ENCODE results near the gene ZBTB7A.

The ZBTB7A gene

DNA sequence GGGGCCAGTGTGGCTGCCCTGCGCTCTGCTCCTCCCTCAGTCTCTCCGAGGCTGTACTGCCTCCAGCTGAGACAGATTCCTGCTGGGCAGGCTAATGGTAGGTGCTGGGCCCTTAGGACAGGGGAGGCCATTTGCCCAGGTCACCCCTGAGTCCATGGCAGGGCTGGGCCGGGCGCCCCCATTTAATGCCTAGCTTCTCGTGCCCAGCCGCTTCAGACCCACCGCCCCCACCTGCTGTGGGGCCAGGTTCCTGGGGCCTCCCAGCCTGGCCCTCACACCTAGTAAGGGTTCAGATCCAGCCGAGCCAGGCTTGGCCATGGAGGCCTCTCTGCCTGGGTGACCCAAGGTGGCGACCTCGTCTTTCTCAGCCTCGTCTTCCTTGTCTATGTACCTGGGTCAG, 41.4 kb downstream of the ZBTB7A start:
- TF ChIP-seq POLR2A (IDR thresholded peaks at IDR 0.05; ENCODE audit: extremely low read depth, insufficient read length) = no peak
- TF ChIP-seq, protein P1, sequence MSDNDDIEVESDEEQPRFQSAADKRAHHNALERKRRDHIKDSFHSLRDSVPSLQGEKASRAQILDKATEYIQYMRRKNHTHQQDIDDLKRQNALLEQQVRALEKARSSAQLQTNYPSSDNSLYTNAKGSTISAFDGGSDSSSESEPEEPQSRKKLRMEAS (IDR thresholded peaks at IDR 0.05; ENCODE audit: low read depth, low read length) = no peak
- TF ChIP-seq, protein P2, sequence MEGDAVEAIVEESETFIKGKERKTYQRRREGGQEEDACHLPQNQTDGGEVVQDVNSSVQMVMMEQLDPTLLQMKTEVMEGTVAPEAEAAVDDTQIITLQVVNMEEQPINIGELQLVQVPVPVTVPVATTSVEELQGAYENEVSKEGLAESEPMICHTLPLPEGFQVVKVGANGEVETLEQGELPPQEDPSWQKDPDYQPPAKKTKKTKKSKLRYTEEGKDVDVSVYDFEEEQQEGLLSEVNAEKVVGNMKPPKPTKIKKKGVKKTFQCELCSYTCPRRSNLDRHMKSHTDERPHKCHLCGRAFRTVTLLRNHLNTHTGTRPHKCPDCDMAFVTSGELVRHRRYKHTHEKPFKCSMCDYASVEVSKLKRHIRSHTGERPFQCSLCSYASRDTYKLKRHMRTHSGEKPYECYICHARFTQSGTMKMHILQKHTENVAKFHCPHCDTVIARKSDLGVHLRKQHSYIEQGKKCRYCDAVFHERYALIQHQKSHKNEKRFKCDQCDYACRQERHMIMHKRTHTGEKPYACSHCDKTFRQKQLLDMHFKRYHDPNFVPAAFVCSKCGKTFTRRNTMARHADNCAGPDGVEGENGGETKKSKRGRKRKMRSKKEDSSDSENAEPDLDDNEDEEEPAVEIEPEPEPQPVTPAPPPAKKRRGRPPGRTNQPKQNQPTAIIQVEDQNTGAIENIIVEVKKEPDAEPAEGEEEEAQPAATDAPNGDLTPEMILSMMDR (IDR thresholded peaks at IDR 0.05; ENCODE audit: low read depth, low read length) = no peak
- no peak for TF ChIP-seq MYC (IDR thresholded peaks at IDR 0.05; ENCODE audit: low read depth, low read length)
- no peak for DNase-seq (ENCODE audit: low read depth)
- no peak overlapping the region for H3K4me3 ChIP-seq (ENCODE audit: low read depth, low read length)

DNA sequence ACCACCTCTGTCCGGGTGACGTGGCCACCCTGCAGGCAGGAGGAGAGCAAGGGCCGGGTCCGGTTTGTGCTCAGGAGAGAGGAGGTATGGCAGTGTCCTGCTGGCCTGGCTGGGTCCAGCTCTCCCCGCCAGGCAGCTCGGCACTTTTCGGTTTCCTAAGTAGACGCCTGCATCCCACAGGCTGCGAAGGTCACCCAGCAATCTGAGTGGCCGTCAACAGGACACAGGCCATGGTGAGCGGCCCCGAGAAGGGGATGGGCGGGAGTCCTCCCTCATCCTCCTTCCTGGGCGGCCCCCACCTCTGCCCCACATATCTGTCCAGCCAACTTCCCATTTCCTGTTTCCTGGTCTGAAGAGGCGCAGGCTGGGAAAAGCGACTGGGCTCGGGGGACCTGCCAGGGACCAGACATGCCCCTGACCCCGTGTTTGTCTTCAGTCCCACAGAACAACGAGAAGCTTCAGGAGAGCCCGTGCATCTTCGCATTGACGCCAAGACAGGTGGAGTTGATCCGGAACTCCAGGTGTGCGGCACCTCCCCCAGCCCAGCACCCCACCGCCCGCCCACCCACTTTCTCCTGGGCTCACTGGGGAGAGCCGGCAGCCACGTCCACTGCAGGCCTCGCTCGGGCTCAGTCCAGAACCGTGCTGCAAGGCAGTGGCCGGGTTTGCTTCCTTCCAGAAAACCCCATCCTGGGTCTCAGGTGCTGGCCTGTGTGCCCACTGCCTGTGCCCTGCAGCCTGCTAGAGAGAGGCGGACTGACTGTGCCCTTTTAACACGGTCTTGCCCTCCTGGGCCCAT, 42.9 kb downstream of the ZBTB7A start:
- no peak for DNase-seq (ENCODE audit: low read depth)
- no peak overlapping the region for H3K4me3 ChIP-seq (ENCODE audit: low read depth, low read length)
- TF ChIP-seq MYC (IDR thresholded peaks at IDR 0.05; ENCODE audit: low read depth, low read length) = no peak
- TF ChIP-seq, protein P2 (IDR thresholded peaks at IDR 0.05; ENCODE audit: low read depth, low read length) = no peak
- TF ChIP-seq, protein P1 (IDR thresholded peaks at IDR 0.05; ENCODE audit: low read depth, low read length) = no peak
- no peak for TF ChIP-seq POLR2A (IDR thresholded peaks at IDR 0.05; ENCODE audit: extremely low read depth, insufficient read length)

DNA sequence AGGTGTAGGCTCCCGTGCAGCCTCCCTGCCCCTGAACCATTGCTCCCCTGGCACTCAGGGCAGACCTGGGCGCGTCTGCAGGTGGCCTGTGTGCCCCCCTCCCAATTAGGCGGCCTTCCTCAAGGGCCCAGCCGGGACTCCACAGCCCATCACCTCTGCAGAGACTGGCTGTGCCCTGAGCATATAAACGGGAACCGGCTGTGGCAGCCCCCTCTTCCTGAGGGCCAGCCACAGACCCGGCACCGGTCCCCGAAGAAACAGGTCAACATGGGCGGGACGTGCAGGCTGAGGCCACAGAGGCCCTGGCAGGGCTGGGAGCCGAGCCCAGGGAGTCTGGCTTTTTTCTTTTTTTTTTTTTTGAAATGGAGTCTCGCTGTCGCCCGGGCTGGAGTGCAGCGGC, 47.1 kb downstream of the ZBTB7A start:
- H3K4me3 ChIP-seq (ENCODE audit: low read depth, low read length) = no peak overlapping the region
- TF ChIP-seq, protein P1 (IDR thresholded peaks at IDR 0.05; ENCODE audit: low read depth, low read length) = no peak
- no peak for TF ChIP-seq POLR2A (IDR thresholded peaks at IDR 0.05; ENCODE audit: extremely low read depth, insufficient read length)
- no peak for TF ChIP-seq MYC (IDR thresholded peaks at IDR 0.05; ENCODE audit: low read depth, low read length)
- TF ChIP-seq, protein P2 (IDR thresholded peaks at IDR 0.05; ENCODE audit: low read depth, low read length) = no peak
- DNase-seq (ENCODE audit: low read depth) = no peak

DNA sequence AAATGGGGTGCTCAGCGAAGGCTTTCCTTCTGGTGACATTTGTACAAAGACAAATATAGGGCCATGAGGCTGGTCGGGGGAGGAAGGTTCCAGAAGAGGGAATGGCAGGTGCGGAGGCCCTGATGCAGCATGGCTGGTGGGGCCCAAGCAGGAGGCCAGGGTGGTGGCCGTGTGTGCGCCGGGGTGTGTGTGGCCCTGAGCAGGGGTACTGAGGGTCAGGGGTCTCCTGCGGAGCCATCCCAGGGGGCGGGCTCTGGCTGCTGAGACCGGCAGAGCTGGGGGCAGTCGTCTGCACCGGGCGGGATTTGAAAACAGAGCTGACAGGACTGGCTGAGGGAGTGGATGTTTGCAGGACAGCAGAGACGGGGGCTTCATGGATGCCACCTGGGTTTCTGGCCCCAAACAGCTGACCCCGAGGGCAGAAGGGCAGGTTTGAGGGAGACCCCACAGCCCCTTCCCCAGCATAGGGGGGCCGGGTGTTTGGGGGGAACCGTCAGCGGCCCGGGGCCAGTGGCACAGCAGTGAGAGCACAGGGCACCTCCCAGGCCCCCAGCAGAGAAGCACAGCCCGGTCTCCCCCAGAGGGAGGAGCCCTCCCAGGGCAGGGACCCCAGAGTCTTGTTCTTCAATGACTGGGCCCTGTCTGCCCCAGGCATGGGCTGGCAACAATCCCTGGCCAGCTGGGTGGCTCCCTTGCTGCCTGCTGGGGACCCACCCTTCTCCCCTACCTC, 47.8 kb downstream of the ZBTB7A start:
- no peak overlapping the region for H3K4me3 ChIP-seq (ENCODE audit: low read depth, low read length)
- no peak for TF ChIP-seq MYC (IDR thresholded peaks at IDR 0.05; ENCODE audit: low read depth, low read length)
- TF ChIP-seq, protein P2 (IDR thresholded peaks at IDR 0.05; ENCODE audit: low read depth, low read length) = no peak
- no peak for TF ChIP-seq POLR2A (IDR thresholded peaks at IDR 0.05; ENCODE audit: extremely low read depth, insufficient read length)
- TF ChIP-seq, protein P1 (IDR thresholded peaks at IDR 0.05; ENCODE audit: low read depth, low read length) = no peak
- no peak for DNase-seq (ENCODE audit: low read depth)

DNA sequence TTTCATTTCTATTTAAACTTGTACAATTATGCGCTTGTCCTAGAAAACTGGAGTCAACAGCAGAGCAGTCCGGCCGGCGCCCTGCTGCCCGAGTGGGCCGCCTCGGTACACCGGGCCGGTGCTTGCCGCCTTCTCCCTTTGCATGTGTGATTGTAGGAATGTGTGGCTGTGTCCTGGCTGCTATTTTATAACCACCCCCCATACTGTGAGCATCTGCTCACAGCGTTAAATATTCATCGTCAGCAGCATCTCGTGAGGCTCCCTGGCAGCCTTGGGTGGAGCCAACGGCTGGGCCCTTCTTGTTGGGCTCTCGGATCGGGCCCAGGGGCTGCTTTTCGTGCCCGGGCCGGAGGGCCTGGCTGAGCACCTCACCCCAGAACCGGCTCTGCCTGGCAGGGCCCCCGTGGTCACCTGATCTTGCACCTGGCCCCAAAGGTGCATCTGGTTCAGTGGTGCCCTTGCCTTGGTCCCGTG, 48.5 kb downstream of the ZBTB7A start:
- TF ChIP-seq, protein P2 (IDR thresholded peaks at IDR 0.05; ENCODE audit: low read depth, low read length) = no peak
- TF ChIP-seq, protein P1 (IDR thresholded peaks at IDR 0.05; ENCODE audit: low read depth, low read length) = no peak
- TF ChIP-seq POLR2A (IDR thresholded peaks at IDR 0.05; ENCODE audit: extremely low read depth, insufficient read length) (no peak), MYC (IDR thresholded peaks at IDR 0.05; ENCODE audit: low read depth, low read length) (no peak)
- H3K4me3 ChIP-seq (ENCODE audit: low read depth, low read length) = no peak overlapping the region
- DNase-seq (ENCODE audit: low read depth) = no peak

Data from NB4 (cell line).